AG04450 (cell line): ENCODE measurements around the gene KRT86. TPM values are rescaled to one million over a fixed set of nuclear protein-coding genes. Genes with fewer than 3 reads are reported as not detected.

Experiments used
- CTCF ChIA-PET: fragments of 300-600, 350-600 bp; formaldehyde crosslinking; extraction: SDS; loops from one replicate; lab custom pipeline; 2022; ENCODE audit warnings: antibody characterized with exemption, inconsistent platforms; lab: Charles Lee
- POLR2A ChIA-PET: fragments of 350-600 bp; formaldehyde crosslinking; extraction: SDS; loops from one replicate; lab custom pipeline; 2021; ENCODE audit warnings: antibody characterized with exemption, inconsistent platforms; lab: Yijun Ruan, JAX
- DNase-seq: peaks from one replicate; pipeline ENCODE4 v3.0.0-alpha.2; 2011; ENCODE audit warnings: low read depth, low spot score
- H3K27ac ChIP-seq: one replicate; pipeline ENCODE4 v1.5.1; 2012; ENCODE audit warnings: low read depth, low read length, control low read depth
- H3K27me3 ChIP-seq: one replicate; pipeline ENCODE4 v1.6.0; 2012; ENCODE audit warnings: low read length; ENCODE audit not compliant: control insufficient read depth, insufficient read depth
- H3K4me3 ChIP-seq: 2 replicates; pipeline ENCODE4 v1.5.1; 2011; ENCODE audit warnings: mild to moderate bottlenecking, low read depth, low read length, control low read depth
- H3K9me3 ChIP-seq: 2 replicates; pipeline ENCODE4 v1.5.1; 2012; ENCODE audit warnings: low read length; ENCODE audit not compliant: control insufficient read depth, insufficient read depth
- polyA plus RNA-seq: library from polyadenylated mRNA; depleted of rRNA; stranded (reverse); fragments of >200 nt; gene quantifications from 2 replicates; pipeline ENCODE4 v1.2.3, GENCODE V29; 2011
- TF ChIP-seq, protein P1 (sequence below): IDR thresholded peaks from 2 replicates; pipeline ENCODE4 v1.5.1; 2011; ENCODE audit warnings: low read depth, low read length, control low read depth, inconsistent platforms

KRT86 gene
- polyA plus RNA-seq, 1 experiment: 0.04 TPM

DNA sequence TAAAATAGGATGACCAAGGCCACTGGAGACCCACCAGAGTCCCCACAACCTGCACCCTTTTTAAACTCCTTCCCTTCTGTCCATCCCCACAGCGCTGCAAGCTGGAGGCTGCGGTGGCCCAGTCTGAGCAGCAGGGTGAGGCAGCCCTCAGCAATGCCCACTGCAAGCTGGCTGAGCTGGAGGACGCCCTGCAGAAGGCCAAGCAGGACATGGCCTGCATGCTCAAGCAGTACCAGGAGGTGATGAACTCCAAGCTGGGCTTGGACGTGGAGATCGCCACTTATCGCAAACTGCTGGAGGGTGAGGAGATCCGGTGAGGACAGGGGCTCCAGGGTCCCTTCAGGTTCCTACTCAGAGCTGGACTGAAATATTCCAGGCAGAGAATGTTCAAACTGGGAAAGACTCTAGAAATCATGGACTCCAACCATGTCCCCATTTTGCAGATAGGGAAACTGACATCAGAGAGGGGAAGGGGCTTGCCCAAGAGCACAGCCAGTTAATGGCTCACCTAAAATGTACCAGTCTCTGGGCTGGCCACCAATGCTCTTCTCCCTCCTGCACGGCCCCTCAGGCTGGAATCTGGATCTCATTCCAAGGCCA is 75.7 kb downstream of the KRT86 start:
- Histone ChIP-seq H3K27ac (no peak overlapping the region), H3K4me3 (no peak overlapping the region), H3K9me3 (no peaks in the 10 kb centered on the region; the same call in 1 of the 2 replicates), H3K27me3 (peaks cover 30% of the 10 kb centered on the region)
- TF ChIP-seq, protein P1, sequence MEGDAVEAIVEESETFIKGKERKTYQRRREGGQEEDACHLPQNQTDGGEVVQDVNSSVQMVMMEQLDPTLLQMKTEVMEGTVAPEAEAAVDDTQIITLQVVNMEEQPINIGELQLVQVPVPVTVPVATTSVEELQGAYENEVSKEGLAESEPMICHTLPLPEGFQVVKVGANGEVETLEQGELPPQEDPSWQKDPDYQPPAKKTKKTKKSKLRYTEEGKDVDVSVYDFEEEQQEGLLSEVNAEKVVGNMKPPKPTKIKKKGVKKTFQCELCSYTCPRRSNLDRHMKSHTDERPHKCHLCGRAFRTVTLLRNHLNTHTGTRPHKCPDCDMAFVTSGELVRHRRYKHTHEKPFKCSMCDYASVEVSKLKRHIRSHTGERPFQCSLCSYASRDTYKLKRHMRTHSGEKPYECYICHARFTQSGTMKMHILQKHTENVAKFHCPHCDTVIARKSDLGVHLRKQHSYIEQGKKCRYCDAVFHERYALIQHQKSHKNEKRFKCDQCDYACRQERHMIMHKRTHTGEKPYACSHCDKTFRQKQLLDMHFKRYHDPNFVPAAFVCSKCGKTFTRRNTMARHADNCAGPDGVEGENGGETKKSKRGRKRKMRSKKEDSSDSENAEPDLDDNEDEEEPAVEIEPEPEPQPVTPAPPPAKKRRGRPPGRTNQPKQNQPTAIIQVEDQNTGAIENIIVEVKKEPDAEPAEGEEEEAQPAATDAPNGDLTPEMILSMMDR: no peak
- no peak for DNase-seq
- ChIA-PET POLR2A (no interaction called here), CTCF (interaction anchor here (0.6 to 1.4 kb wide), 3 partner anchors 12 to 42 kb away, joined by 3 read pairs; partner anchors contain the start of gene KRT85)

DNA sequence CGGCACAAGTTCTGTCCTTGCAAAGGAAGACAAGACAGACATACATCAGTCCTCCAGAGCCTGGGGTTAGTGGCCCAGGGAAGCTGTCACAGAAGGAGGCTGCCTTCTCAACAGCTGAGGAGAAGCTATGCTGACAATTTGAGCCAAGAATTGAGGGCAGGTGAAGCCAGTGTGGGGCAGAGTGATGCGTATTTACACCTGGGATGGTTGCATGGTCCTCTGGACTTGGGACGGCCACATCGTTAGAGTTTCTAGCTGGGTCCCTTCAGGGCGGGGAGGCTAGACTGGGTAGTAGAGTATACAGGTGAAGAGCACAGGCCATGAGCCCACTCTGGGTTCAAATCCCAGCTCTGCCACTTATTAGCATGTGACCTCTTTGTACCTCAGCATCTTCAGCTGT is 76.3 kb downstream of the KRT86 start:
- TF ChIP-seq, protein P1: no peak
- peaks cover 30% of the 10 kb centered on the region for H3K27me3 ChIP-seq
- no peaks in the 10 kb centered on the region; the same call in 1 of the 2 replicates for H3K9me3 ChIP-seq
- ChIA-PET CTCF (interaction anchor here (0.6 to 1.4 kb wide), 2 partner anchors 11 to 16 kb away, joined by 3 read pairs; partner anchors contain the start of gene KRT85), POLR2A (no interaction called here)
- no peak overlapping the region for H3K4me3 ChIP-seq
- DNase-seq: no peak
- H3K27ac ChIP-seq: no peak overlapping the region

DNA sequence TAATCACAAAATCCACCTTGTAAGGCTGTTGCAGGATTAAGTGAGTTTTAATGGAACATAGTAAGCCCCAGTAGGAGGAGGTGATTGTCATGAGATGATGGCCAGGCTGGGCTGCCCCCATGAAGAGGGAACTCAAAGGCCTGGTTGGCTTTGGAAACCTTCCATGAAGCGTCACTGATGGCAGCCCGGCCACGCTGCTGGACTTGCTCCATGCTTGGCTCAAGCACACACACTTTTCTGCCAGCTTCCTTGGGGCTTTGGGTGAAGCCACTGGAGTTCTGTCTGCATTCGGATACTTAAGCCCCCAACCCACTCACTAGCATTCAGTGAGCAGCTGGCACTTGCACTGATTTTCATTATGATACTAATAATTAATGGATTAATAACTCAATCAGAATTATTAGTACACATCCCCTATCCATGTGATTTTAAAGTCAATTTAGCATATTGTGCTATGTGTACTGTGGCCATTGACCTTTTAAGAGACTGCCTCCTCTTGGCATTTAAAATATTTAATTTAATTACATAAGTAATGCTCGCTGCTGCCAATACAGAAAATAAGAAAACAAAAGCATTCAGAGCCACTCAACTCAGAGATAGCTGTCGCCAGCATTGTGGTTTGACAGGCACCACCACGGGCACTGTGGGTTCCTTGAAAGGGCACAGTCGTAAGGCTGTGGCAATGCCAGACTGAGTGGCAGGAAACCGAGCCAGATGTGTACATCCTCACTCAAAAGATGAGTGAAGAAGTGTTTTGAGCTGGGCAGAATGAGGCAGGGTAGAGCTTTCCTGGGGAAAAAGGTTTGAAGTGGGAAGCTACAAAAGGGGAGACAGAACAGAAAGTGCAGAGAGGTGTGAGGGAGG is 77.0 kb downstream of the KRT86 start:
- H3K27me3 ChIP-seq: peaks cover 27% of the 10 kb centered on the region
- H3K27ac ChIP-seq: no peak overlapping the region
- TF ChIP-seq, protein P1: no peak
- ChIA-PET POLR2A (no interaction called here), CTCF (interaction anchor here (0.8 to 2.0 kb wide), 3 partner anchors 11 to 24 kb away, joined by 3 to 7 read pairs (median 3); no protein-coding TSS in a partner anchor)
- no peak overlapping the region for H3K4me3 ChIP-seq
- no peaks in the 10 kb centered on the region; the same call in 1 of the 2 replicates for H3K9me3 ChIP-seq
- DNase-seq: no peak

DNA sequence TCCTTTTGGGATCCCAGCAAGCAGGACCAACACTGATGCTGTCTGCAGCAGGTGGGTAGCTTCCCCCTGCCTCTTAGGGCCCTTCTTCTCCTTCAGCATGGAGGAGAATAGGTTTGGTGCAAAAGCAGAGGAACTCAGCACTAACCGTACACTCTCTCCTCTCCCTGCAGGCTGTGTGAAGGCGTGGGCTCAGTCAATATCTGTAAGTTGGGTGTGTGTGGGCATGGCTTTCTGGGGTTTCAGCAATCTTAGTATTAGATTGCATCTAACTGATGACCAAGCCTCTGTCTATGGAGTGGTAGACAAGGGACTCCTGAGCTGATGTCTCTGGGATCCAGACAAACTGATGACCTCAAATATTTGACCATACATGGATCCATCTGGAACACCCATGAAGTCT is 78.5 kb downstream of the KRT86 start:
- Histone ChIP-seq H3K27ac (no peak overlapping the region), H3K4me3 (no peak overlapping the region), H3K27me3 (peaks cover 23% of the 10 kb centered on the region), H3K9me3 (no peaks in the 10 kb centered on the region; the same call in 1 of the 2 replicates)
- DNase-seq: no peak
- ChIA-PET POLR2A (interaction anchor here (0.6 kb wide), 1 partner anchor 62 kb away, joined by 9 read pairs; no protein-coding TSS in a partner anchor), CTCF (interaction anchor here (0.6 to 2.2 kb wide), 3 partner anchors 17 to 26 kb away, joined by 6 to 7 read pairs (median 6); no protein-coding TSS in a partner anchor)
- TF ChIP-seq, protein P1: no peak
